ENCODE data around the gene ZBTB45.

- TF ChIP-seq POLR2AphosphoS5 (IDR thresholded peaks at IDR 0.05), result no peak
- TF ChIP-seq POLR2A (IDR thresholded peaks at IDR 0.05), result no peak
- TF ChIP-seq, protein P1, sequence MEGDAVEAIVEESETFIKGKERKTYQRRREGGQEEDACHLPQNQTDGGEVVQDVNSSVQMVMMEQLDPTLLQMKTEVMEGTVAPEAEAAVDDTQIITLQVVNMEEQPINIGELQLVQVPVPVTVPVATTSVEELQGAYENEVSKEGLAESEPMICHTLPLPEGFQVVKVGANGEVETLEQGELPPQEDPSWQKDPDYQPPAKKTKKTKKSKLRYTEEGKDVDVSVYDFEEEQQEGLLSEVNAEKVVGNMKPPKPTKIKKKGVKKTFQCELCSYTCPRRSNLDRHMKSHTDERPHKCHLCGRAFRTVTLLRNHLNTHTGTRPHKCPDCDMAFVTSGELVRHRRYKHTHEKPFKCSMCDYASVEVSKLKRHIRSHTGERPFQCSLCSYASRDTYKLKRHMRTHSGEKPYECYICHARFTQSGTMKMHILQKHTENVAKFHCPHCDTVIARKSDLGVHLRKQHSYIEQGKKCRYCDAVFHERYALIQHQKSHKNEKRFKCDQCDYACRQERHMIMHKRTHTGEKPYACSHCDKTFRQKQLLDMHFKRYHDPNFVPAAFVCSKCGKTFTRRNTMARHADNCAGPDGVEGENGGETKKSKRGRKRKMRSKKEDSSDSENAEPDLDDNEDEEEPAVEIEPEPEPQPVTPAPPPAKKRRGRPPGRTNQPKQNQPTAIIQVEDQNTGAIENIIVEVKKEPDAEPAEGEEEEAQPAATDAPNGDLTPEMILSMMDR (IDR thresholded peaks at IDR 0.05), result no peak
Measured at GRCh38 chr19:58511353-58512208, 8.0 kb downstream of the ZBTB45 start, which contains the start of gene SLC27A5.
